HG03521 (cell line): ENCODE data around the gene ECE1.
A peak's percentile ranks its signal among the peaks of the same experiment; 100 is the strongest.
"Not testable (repeated sequence)": the region's sequence is repeated elsewhere in the genome, so short reads cannot be mapped to it uniquely, and the experiment has no call there.

ENCODE experiments used
- ATAC-seq: cut with Tn5 transposase; IDR thresholded peaks from one replicate; pipeline ENCODE4 v1.9.1; 2021; ENCODE audit warnings: mild to moderate bottlenecking, moderate library complexity; ENCODE audit not compliant: unreplicated experiment

ECE1 gene

GRCh38 chr1:21292984-21293536 lies 2.8 kb upstream of the ECE1 start:
- ATAC-seq, result peak; percentile 24

GRCh38 chr1:21292503-21292983 lies 2.3 kb upstream of the ECE1 start:
- ATAC-seq, result no peak

GRCh38 chr1:21291964-21292363 lies 1.7 kb upstream of the ECE1 start:
- no peak for ATAC-seq

GRCh38 chr1:21291184-21291583 lies 921 bp upstream of the ECE1 start:
- no peak for ATAC-seq

GRCh38 chr1:21290546-21290944 lies 282 bp upstream of the ECE1 start:
- no peak for ATAC-seq

- ATAC-seq, result no peak
Observed at GRCh38 chr1:21289127-21289526, 1.1 kb downstream of the ECE1 start.

- ATAC-seq, result no peak
Observed at GRCh38 chr1:21287905-21288514, 2.3 kb downstream of the ECE1 start.

- ATAC-seq, result not testable (repeated sequence)
Observed at GRCh38 chr1:21285386-21285785, 4.9 kb downstream of the ECE1 start.

GRCh38 chr1:21285055-21285372 lies 5.2 kb downstream of the ECE1 start:
- no peak for ATAC-seq

- ATAC-seq, result no peak
Observed at GRCh38 chr1:21284206-21285054, 5.8 kb downstream of the ECE1 start.

- ATAC-seq, result no peak
Observed at GRCh38 chr1:21283524-21283923, 6.7 kb downstream of the ECE1 start.

- ATAC-seq, result not testable (repeated sequence)
Observed at GRCh38 chr1:21282020-21282419, 8.2 kb downstream of the ECE1 start.

GRCh38 chr1:21280482-21280881 lies 9.8 kb downstream of the ECE1 start:
- no peak for ATAC-seq

- ATAC-seq, result no peak
Observed at GRCh38 chr1:21280011-21280471, 10.2 kb downstream of the ECE1 start.

- no peak for ATAC-seq
Observed at GRCh38 chr1:21278860-21279845, 11.1 kb downstream of the ECE1 start.

GRCh38 chr1:21278208-21278859 lies 11.9 kb downstream of the ECE1 start:
- no peak for ATAC-seq

- no peak for ATAC-seq
Observed at GRCh38 chr1:21277180-21277579, 13.1 kb downstream of the ECE1 start.

- no peak for ATAC-seq
Observed at GRCh38 chr1:21272540-21272939, 17.7 kb downstream of the ECE1 start.

GRCh38 chr1:21271550-21271949 lies 18.7 kb downstream of the ECE1 start:
- ATAC-seq, result no peak

GRCh38 chr1:21270086-21270689 lies 20.1 kb downstream of the ECE1 start:
- no peak for ATAC-seq
